ENCODE results near the gene ALPP. TPM values are rescaled to one million over a fixed set of nuclear protein-coding genes. Genes with fewer than 3 reads are reported as not detected.

The ALPP gene
- total RNA-seq, 1 experiment from 2014 or later = 8.6 TPM

DNA sequence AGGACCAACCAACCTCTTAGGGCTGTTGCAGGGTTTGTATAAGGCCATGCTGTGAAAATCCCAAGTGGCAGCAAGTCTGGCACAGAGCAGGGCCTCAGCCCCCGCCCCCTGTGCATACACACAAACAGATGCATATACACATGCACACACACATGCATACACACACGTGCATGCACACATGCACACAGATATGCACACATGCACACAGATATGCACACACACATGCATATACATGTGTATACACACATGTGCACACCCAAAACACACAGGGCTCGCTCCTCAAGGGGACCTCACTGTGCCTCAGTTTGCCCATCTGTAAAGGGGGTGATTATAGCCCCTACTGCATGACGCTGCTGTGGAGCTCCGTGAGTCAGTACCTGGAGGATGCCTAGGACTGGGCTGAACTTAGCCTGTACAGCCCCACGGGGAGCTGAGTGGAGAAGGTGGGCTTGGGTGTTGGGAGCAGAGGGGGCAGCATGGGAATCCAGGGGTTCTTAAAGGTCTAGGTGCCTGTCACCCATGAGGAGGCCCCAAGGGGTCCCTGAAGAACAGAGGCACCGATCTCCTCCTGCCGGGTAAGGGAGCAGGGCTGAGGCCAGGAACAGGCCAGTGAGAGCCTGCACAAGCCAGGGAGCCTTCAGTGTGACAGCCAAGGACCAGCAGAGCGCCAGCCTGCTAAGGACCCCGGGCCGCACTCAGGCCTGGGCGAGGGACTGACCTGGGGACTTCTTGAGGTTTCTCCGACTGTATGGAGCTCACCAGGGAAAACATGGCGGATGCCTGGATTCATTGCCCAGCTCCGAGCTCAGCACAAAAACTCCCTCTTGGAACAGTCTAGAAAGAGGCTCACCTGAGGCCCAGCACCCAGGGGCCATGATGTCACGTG is 53.4 kb downstream of the ALPP start:
- H3K9ac ChIP-seq (ENCODE audit: low read length) = no peak overlapping the region
- no peaks in the 10 kb centered on the region for H3K36me3 ChIP-seq (ENCODE audit: low read depth, low read length)
- no peaks in the 10 kb centered on the region for H3K79me2 ChIP-seq (ENCODE audit: low read length)
- H3K27ac ChIP-seq (ENCODE audit: low read length) = no peak overlapping the region
- POLR2A ChIA-PET (ENCODE audit: unreplicated experiment) = no interaction called here
- no peak overlapping the region for H2AFZ ChIP-seq (ENCODE audit: low read length)
- H3K4me1 ChIP-seq (ENCODE audit: insufficient read depth, low read length) = no peaks in the 10 kb centered on the region
- TF ChIP-seq, protein P1, sequence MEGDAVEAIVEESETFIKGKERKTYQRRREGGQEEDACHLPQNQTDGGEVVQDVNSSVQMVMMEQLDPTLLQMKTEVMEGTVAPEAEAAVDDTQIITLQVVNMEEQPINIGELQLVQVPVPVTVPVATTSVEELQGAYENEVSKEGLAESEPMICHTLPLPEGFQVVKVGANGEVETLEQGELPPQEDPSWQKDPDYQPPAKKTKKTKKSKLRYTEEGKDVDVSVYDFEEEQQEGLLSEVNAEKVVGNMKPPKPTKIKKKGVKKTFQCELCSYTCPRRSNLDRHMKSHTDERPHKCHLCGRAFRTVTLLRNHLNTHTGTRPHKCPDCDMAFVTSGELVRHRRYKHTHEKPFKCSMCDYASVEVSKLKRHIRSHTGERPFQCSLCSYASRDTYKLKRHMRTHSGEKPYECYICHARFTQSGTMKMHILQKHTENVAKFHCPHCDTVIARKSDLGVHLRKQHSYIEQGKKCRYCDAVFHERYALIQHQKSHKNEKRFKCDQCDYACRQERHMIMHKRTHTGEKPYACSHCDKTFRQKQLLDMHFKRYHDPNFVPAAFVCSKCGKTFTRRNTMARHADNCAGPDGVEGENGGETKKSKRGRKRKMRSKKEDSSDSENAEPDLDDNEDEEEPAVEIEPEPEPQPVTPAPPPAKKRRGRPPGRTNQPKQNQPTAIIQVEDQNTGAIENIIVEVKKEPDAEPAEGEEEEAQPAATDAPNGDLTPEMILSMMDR (conservative IDR thresholded peaks at IDR 0.05; ENCODE audit: low read depth, low read length) = no peak
- TF ChIP-seq EZH2phosphoT487 (IDR thresholded peaks at IDR 0.05; ENCODE audit: borderline replicate concordance, low read length) = no peak
- no peak for TF ChIP-seq EZH2 (IDR thresholded peaks at IDR 0.05; ENCODE audit: low read length, unreplicated experiment)
- no peak overlapping the region for H3K4me3 ChIP-seq (ENCODE audit: low read length)
- DNase-seq = no peak
- H3K4me2 ChIP-seq (ENCODE audit: low read length) = no peak overlapping the region
- H3K9me3 ChIP-seq (ENCODE audit: low read length) = no peaks in the 10 kb centered on the region
- CTCF ChIA-PET = no interaction called here
- ATAC-seq = no peak
- H3K27me3 ChIP-seq (ENCODE audit: low read length) = no peaks in the 10 kb centered on the region
- intact Hi-C loops (cut with micrococcal nuclease) = no loop called here
- H4K20me1 ChIP-seq (ENCODE audit: low read length) = no peaks in the 10 kb centered on the region
- no peaks in the 10 kb centered on the region for H3K9me2 ChIP-seq (replicated peaks; ENCODE audit: low read length)
- no peaks in the 10 kb centered on the region for H3F3A ChIP-seq (ENCODE audit: low read length, unreplicated experiment)
- no TSS peak for BruUV-seq (replicated peaks)

Other genes with a start within 250 kb of the ALPP start
- gene ALPG, start 28.1 kb downstream of the ALPP start, total RNA-seq (2014; rRNA removed) = 0.12 and 0.18 TPM in 2 replicates
- not detected in 2 replicates for gene ALPI, start 77.4 kb downstream of the ALPP start, total RNA-seq (2014; rRNA removed)
- not detected in 2 replicates for gene ECEL1, start 109.1 kb downstream of the ALPP start, total RNA-seq (2014; rRNA removed)
- gene PRSS56, start 141.6 kb downstream of the ALPP start, total RNA-seq (2014; rRNA removed) = not detected in 2 replicates
- not detected in 2 replicates for gene CHRND, start 147.4 kb downstream of the ALPP start, total RNA-seq (2014; rRNA removed)
- gene CHRNG, start 160.9 kb downstream of the ALPP start, total RNA-seq (2014; rRNA removed) = not detected in 2 replicates
- gene TIGD1, start 171.8 kb downstream of the ALPP start, total RNA-seq (2014; rRNA removed) = 5.9 and 6.3 TPM in 2 replicates
- 53.9 and 55.1 TPM in 2 replicates for gene EIF4E2, start 171.9 kb downstream of the ALPP start, total RNA-seq (2014; rRNA removed)

Data from PC-3 (cell line).